Glutamatergic neuron (in vitro differentiated cells): Measurements from ENCODE around the gene MCTP2. TPM values are rescaled to one million over a fixed set of nuclear protein-coding genes. Genes with fewer than 3 reads are reported as not detected.

Experiments
- DNase-seq: peaks from one replicate; pipeline ENCODE4 v3.0.0; 2022
- H3K27ac Mint-ChIP-seq: one replicate; pipeline ENCODE4 v1.8.0; 2020; ENCODE audit warnings: mild to moderate bottlenecking, mixed read lengths, inconsistent platforms; ENCODE audit not compliant: unreplicated experiment
- H3K27me3 Mint-ChIP-seq: one replicate; pipeline ENCODE4 v1.8.0; 2020; ENCODE audit warnings: mild to moderate bottlenecking, moderate library complexity, mixed read lengths, inconsistent platforms; ENCODE audit not compliant: unreplicated experiment
- H3K36me3 Mint-ChIP-seq: one replicate; pipeline ENCODE4 v1.8.0; 2020; ENCODE audit warnings: mild to moderate bottlenecking, mixed read lengths, inconsistent platforms; ENCODE audit not compliant: unreplicated experiment
- H3K4me1 Mint-ChIP-seq: one replicate; pipeline ENCODE4 v1.8.0; 2020; ENCODE audit warnings: mild to moderate bottlenecking, low read depth, mixed read lengths, inconsistent platforms; ENCODE audit not compliant: unreplicated experiment
- H3K4me3 Mint-ChIP-seq: one replicate; pipeline ENCODE4 v1.8.0; 2020; ENCODE audit warnings: mild to moderate bottlenecking, mixed read lengths, inconsistent platforms; ENCODE audit not compliant: unreplicated experiment
- H3K9me3 Mint-ChIP-seq: one replicate; pipeline ENCODE4 v1.8.0; 2020; ENCODE audit warnings: mild to moderate bottlenecking, moderate library complexity, mixed read lengths, inconsistent platforms; ENCODE audit not compliant: unreplicated experiment
- total RNA-seq: library from RNA; stranded (reverse); fragmentation: NEBNext Ultra II Directional; extraction: Animal tissue kit (Norgen Biotek cat#: 25700); gene quantifications from one replicate; pipeline ENCODE4 v1.2.1, GENCODE V29; 2021; ENCODE audit not compliant: unreplicated experiment
- TF ChIP-seq, protein P1 (sequence below): fragments of 200-600 bp; sonication (generic); IDR thresholded peaks from one replicate; pipeline ENCODE4 v1.5.0; 2021; ENCODE audit not compliant: partially characterized antibody, unreplicated experiment

The MCTP2 gene
- total RNA-seq, 1 donor from 2014 or later, result 0.44 TPM

DNA sequence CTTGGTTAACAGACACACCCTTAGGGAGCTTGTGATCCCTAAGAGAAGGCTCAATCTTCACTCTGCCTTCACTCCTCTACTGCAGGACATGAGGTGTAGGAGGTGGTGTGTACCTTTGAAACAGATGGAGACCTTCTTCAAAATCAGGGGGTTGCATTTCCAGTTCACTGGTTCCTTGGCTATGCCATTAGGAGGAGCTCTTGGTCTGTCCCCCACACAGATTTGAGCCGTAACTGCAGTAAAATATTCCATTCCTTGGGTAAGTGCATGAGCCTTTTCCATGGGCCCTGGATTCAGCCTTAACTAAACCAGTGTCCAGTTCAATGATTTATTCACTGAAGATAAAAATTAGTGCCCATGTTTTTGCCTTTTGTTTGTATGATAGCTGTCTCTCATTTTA is 144.6 kb downstream of the MCTP2 start:
- no peak for DNase-seq
- H3K4me1 Mint-ChIP-seq, result peaks cover 3% of the 10 kb centered on the region
- H3K27ac Mint-ChIP-seq, result no peak overlapping the region
- TF ChIP-seq, protein P1, sequence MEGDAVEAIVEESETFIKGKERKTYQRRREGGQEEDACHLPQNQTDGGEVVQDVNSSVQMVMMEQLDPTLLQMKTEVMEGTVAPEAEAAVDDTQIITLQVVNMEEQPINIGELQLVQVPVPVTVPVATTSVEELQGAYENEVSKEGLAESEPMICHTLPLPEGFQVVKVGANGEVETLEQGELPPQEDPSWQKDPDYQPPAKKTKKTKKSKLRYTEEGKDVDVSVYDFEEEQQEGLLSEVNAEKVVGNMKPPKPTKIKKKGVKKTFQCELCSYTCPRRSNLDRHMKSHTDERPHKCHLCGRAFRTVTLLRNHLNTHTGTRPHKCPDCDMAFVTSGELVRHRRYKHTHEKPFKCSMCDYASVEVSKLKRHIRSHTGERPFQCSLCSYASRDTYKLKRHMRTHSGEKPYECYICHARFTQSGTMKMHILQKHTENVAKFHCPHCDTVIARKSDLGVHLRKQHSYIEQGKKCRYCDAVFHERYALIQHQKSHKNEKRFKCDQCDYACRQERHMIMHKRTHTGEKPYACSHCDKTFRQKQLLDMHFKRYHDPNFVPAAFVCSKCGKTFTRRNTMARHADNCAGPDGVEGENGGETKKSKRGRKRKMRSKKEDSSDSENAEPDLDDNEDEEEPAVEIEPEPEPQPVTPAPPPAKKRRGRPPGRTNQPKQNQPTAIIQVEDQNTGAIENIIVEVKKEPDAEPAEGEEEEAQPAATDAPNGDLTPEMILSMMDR, result no peak
- no peaks in the 10 kb centered on the region for H3K36me3 Mint-ChIP-seq
- no peaks in the 10 kb centered on the region for H3K27me3 Mint-ChIP-seq
- H3K9me3 Mint-ChIP-seq, result no peaks in the 10 kb centered on the region
- no peak overlapping the region for H3K4me3 Mint-ChIP-seq

DNA sequence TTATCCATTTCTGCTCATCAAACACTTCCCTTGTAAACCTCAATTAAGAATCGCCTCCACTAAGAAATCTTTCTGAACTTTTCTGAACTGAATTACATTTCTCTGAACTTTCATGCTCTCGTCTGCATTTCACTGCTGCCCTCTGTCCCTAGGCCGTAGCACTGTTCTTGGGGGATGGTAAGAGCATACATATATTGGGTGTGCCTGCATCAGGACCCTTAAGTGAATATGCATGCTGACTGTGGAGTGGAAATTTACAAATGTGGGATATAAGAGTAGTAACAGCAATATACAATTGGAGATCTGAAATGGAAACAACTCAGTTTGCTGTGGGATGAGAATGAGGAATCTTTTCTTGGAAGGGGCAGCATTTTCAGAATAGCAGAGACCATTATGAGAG is 148.6 kb downstream of the MCTP2 start:
- no peak for DNase-seq
- TF ChIP-seq, protein P1, result no peak
- H3K4me1 Mint-ChIP-seq, result peaks cover 2% of the 10 kb centered on the region
- no peaks in the 10 kb centered on the region for H3K9me3 Mint-ChIP-seq
- no peak overlapping the region for H3K4me3 Mint-ChIP-seq
- H3K27me3 Mint-ChIP-seq, result no peaks in the 10 kb centered on the region
- no peak overlapping the region for H3K27ac Mint-ChIP-seq
- H3K36me3 Mint-ChIP-seq, result no peaks in the 10 kb centered on the region

DNA sequence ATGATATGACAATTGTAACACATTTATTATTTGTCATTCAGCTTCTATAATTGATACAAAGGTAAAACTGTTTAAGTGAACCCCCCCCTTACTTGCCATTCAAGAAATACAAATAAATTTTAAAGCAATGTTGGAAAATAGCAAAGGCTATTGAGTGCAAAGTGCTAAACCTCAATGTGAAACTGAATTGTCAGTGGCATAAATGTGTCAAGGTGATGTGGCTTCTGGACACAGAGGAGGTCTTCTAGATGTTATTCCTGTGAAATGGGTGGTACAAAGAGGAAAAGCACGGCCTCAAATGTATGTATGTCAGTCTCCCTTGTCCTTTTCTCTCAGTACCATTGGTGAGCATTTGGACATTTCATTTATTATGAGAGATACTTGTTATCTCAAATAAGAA is 149.4 kb downstream of the MCTP2 start:
- TF ChIP-seq, protein P1, result no peak

DNA sequence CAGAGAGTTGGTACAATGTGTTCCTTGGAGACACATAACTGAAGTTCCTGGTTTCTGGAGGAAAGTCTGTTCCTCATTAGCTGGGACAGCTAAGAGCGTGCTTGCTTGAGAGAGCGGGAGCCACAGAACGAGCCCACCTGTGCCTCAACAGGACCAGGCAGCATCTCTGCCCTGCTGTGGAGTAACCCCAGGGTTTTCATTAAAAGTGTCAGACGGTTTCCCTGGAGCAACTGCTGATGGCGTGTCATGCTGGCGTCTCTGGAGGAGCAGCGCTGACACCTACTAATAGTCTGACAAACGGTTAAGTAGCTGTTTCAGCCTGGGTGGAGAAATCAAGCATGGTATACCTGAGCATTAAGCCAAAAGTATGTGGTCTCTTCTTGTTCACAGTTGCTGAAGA is 150.0 kb downstream of the MCTP2 start:
- DNase-seq, result no peak
- Mint-ChIP-seq H3K27me3 (no peaks in the 10 kb centered on the region), H3K9me3 (peaks cover 3% of the 10 kb centered on the region), H3K36me3 (no peaks in the 10 kb centered on the region), H3K4me3 (no peak overlapping the region), H3K4me1 (peaks cover 13% of the 10 kb centered on the region), H3K27ac (no peak overlapping the region)
- TF ChIP-seq, protein P1, result no peak

More for the DNA sequence above, 149.4 kb downstream of the MCTP2 start:
- no peaks in the 10 kb centered on the region for H3K9me3 Mint-ChIP-seq
- H3K4me1 Mint-ChIP-seq, result peaks cover 9% of the 10 kb centered on the region
- no peaks in the 10 kb centered on the region for H3K27me3 Mint-ChIP-seq
- no peak for DNase-seq
- no peaks in the 10 kb centered on the region for H3K36me3 Mint-ChIP-seq
- no peak overlapping the region for H3K27ac Mint-ChIP-seq
- no peak overlapping the region for H3K4me3 Mint-ChIP-seq

DNA sequence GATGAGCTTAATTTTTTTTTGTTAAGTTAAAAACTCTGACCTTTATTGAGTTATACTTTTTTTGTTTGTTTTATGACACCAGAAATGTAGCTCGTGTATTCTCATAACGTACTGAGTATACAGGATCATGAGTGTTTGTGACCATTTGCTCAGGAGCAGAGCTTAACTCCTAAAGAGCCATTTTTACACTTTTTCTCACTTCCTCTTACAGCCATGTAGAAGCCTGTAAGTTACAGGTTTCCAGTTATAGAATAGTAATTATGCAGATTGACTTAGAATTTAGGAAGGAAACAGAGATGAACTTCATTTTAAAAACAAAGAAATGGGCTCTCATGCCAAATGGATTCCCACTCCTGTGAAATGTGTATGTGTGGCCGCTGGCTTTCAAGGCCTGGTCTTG is 151.7 kb downstream of the MCTP2 start:
- Mint-ChIP-seq H3K36me3 (no peaks in the 10 kb centered on the region), H3K27me3 (peaks cover 5% of the 10 kb centered on the region), H3K27ac (no peak overlapping the region), H3K4me1 (peaks cover 16% of the 10 kb centered on the region), H3K4me3 (no peak overlapping the region), H3K9me3 (peaks cover 3% of the 10 kb centered on the region)
- DNase-seq, result no peak
- TF ChIP-seq, protein P1, result no peak
